ENCODE data around the gene BBS9. TPM values are rescaled to one million over a fixed set of nuclear protein-coding genes. Genes with fewer than 3 reads are reported as not detected.
A peak's percentile ranks its signal among the peaks of the same experiment; 100 is the strongest.

The BBS9 gene
- total and polyA plus RNA-seq, 5 experiments from 2014 or later = 11.2 to 31.8 (median 12.7) TPM

GRCh38 chr7:33411020-33411419 is 281.7 kb downstream of the BBS9 start:
- DNase-seq (no peak), ATAC-seq (no peak)
- Mint-ChIP-seq H3K27ac (no peak overlapping the region), H3K4me3 (no peak overlapping the region), H3K9me3 (peaks cover 0 to 36% (median 28%) of the 10 kb centered on the region in 9 donors), H3K4me1 (peaks cover 0 to 3% (median 0%) of the 10 kb centered on the region in 4 donors), H3K27me3 (no peaks in the 10 kb centered on the region), H3K36me3 (peaks cover 31 to 43% (median 32%) of the 10 kb centered on the region in 3 donors)
- POLR2A ChIA-PET = no interaction called here

- Mint-ChIP-seq H3K4me1 (peaks cover 0 to 3% (median 0%) of the 10 kb centered on the region in 4 donors), H3K4me3 (no peak overlapping the region), H3K27ac (no peak overlapping the region), H3K36me3 (peaks cover 20 to 31% (median 28%) of the 10 kb centered on the region in 3 donors), H3K27me3 (no peaks in the 10 kb centered on the region), H3K9me3 (peaks cover 0 to 24% (median 17%) of the 10 kb centered on the region in 9 donors)
- ATAC-seq (no peak), DNase-seq (no peak)
- POLR2A ChIA-PET = no interaction called here
These were observed 283.0 kb downstream of the BBS9 start for GRCh38 chr7:33412331-33412730.

- Mint-ChIP-seq H3K36me3 (peaks cover 2 to 5% (median 5%) of the 10 kb centered on the region in 3 donors), H3K4me1 (peaks cover 0 to 5% (median 0%) of the 10 kb centered on the region in 4 donors), H3K9me3 (no peaks in the 10 kb centered on the region), H3K4me3 (no peak overlapping the region), H3K27ac (no peak overlapping the region), H3K27me3 (no peaks in the 10 kb centered on the region)
- POLR2A ChIA-PET = no interaction called here
- DNase-seq = no peak
- no peak for ATAC-seq
These were observed 288.9 kb downstream of the BBS9 start for GRCh38 chr7:33418251-33418701.

GRCh38 chr7:33420311-33420940 is 291.1 kb downstream of the BBS9 start:
- ATAC-seq (no peak), DNase-seq (no peak)
- Mint-ChIP-seq H3K27me3 (no peaks in the 10 kb centered on the region), H3K4me3 (no peak overlapping the region), H3K36me3 (peaks cover 0 to 5% (median 0%) of the 10 kb centered on the region in 3 donors), H3K9me3 (no peaks in the 10 kb centered on the region), H3K27ac (peak overlapping the region in 1 of 10 donors; percentile 33), H3K4me1 (peaks cover 0 to 8% (median 0%) of the 10 kb centered on the region in 4 donors)
- POLR2A ChIA-PET = no interaction called here

GRCh38 chr7:33421429-33421828 is 292.1 kb downstream of the BBS9 start:
- Mint-ChIP-seq H3K4me1 (peaks cover 0 to 8% (median 0%) of the 10 kb centered on the region in 4 donors), H3K9me3 (no peaks in the 10 kb centered on the region), H3K27ac (no peak overlapping the region), H3K36me3 (peaks cover 0 to 5% (median 0%) of the 10 kb centered on the region in 3 donors), H3K27me3 (no peaks in the 10 kb centered on the region), H3K4me3 (no peak overlapping the region)
- no peak for DNase-seq
- POLR2A ChIA-PET = no interaction called here
- ATAC-seq = no peak

GRCh38 chr7:33422141-33422540 is 292.8 kb downstream of the BBS9 start:
- no peak for DNase-seq
- no peaks in the 10 kb centered on the region for H3K27me3 Mint-ChIP-seq
- H3K36me3 Mint-ChIP-seq = peaks cover 0 to 3% (median 0%) of the 10 kb centered on the region in 3 donors
- H3K4me1 Mint-ChIP-seq = peaks cover 0 to 8% (median 0%) of the 10 kb centered on the region in 4 donors
- POLR2A ChIA-PET = no interaction called here
- no peaks in the 10 kb centered on the region for H3K9me3 Mint-ChIP-seq
- no peak for ATAC-seq
- H3K27ac Mint-ChIP-seq = no peak overlapping the region
- no peak overlapping the region for H3K4me3 Mint-ChIP-seq

GRCh38 chr7:33422825-33423645 is 293.7 kb downstream of the BBS9 start:
- Mint-ChIP-seq H3K9me3 (no peaks in the 10 kb centered on the region), H3K4me3 (no peak overlapping the region), H3K27me3 (no peaks in the 10 kb centered on the region), H3K36me3 (no peaks in the 10 kb centered on the region), H3K4me1 (peaks cover 0 to 8% (median 0%) of the 10 kb centered on the region in 4 donors), H3K27ac (peak overlapping the region in 1 of 10 donors; percentile 16)
- POLR2A ChIA-PET = no interaction called here
- no peak for ATAC-seq
- DNase-seq = no peak

- no peak for ATAC-seq
- peaks cover 0 to 8% (median 0%) of the 10 kb centered on the region in 4 donors for H3K4me1 Mint-ChIP-seq
- no peak overlapping the region for H3K27ac Mint-ChIP-seq
- DNase-seq = peak in 2 of 10 donors; percentile 5 to 11
- no peak overlapping the region for H3K4me3 Mint-ChIP-seq
- no peaks in the 10 kb centered on the region for H3K36me3 Mint-ChIP-seq
- no peaks in the 10 kb centered on the region for H3K9me3 Mint-ChIP-seq
- POLR2A ChIA-PET = no interaction called here
- no peaks in the 10 kb centered on the region for H3K27me3 Mint-ChIP-seq
These were observed 294.3 kb downstream of the BBS9 start for GRCh38 chr7:33423646-33424020.

GRCh38 chr7:33425395-33425794 is 296.0 kb downstream of the BBS9 start:
- DNase-seq (no peak), ATAC-seq (no peak)
- POLR2A ChIA-PET = interaction anchor here (0.5 kb wide), 1 partner anchor 12 kb away, joined by 3 read pairs; no protein-coding TSS in a partner anchor
- Mint-ChIP-seq H3K27me3 (no peaks in the 10 kb centered on the region), H3K36me3 (no peaks in the 10 kb centered on the region), H3K9me3 (no peaks in the 10 kb centered on the region), H3K27ac (no peak overlapping the region), H3K4me1 (peaks cover 0 to 8% (median 0%) of the 10 kb centered on the region in 4 donors), H3K4me3 (no peak overlapping the region)

GRCh38 chr7:33425929-33426678 is 296.7 kb downstream of the BBS9 start:
- no peaks in the 10 kb centered on the region for H3K27me3 Mint-ChIP-seq
- peaks cover 0 to 8% (median 0%) of the 10 kb centered on the region in 4 donors for H3K4me1 Mint-ChIP-seq
- H3K4me3 Mint-ChIP-seq = no peak overlapping the region
- no peaks in the 10 kb centered on the region for H3K9me3 Mint-ChIP-seq
- peaks cover 0 to 3% (median 0%) of the 10 kb centered on the region in 3 donors for H3K36me3 Mint-ChIP-seq
- ATAC-seq (no peak), DNase-seq (no peak)
- POLR2A ChIA-PET = interaction anchor here (0.5 kb wide), 1 partner anchor 13 kb away, joined by 3 read pairs; no protein-coding TSS in a partner anchor
- no peak overlapping the region for H3K27ac Mint-ChIP-seq

- H3K36me3 Mint-ChIP-seq = peaks cover 0 to 3% (median 0%) of the 10 kb centered on the region in 3 donors
- ATAC-seq (no peak), DNase-seq (no peak)
- H3K9me3 Mint-ChIP-seq = no peaks in the 10 kb centered on the region
- POLR2A ChIA-PET = no interaction called here
- no peak overlapping the region for H3K27ac Mint-ChIP-seq
- H3K4me3 Mint-ChIP-seq = no peak overlapping the region
- no peaks in the 10 kb centered on the region for H3K27me3 Mint-ChIP-seq
- peaks cover 0 to 2% (median 0%) of the 10 kb centered on the region in 4 donors for H3K4me1 Mint-ChIP-seq
These were observed 299.1 kb downstream of the BBS9 start for GRCh38 chr7:33428415-33428814.

GRCh38 chr7:33431543-33431942 is 302.2 kb downstream of the BBS9 start:
- H3K4me1 Mint-ChIP-seq = no peaks in the 10 kb centered on the region
- H3K27me3 Mint-ChIP-seq = no peaks in the 10 kb centered on the region
- ATAC-seq (no peak), DNase-seq (no peak)
- no peak overlapping the region for H3K4me3 Mint-ChIP-seq
- no peaks in the 10 kb centered on the region for H3K9me3 Mint-ChIP-seq
- POLR2A ChIA-PET = no interaction called here
- H3K27ac Mint-ChIP-seq = no peak overlapping the region
- peaks cover 0 to 12% (median 0%) of the 10 kb centered on the region in 3 donors for H3K36me3 Mint-ChIP-seq

All from naive thymus-derived CD8-positive, alpha-beta T cell (primary cell).